ENCODE measurements around the gene LRP10. TPM values are rescaled to one million over a fixed set of nuclear protein-coding genes. Genes with fewer than 3 reads are reported as not detected.

Gene LRP10
- total and polyA plus RNA-seq, 2 of the 8 experiments (the other 6 are each of a cell fraction or from before 2014, with no cell fraction given): 12.4 to 15.6 TPM

- Histone ChIP-seq H2AFZ (ENCODE audit: low read length) (peak within 1 kb of the TSS; percentile 67), H3K18ac (ENCODE audit: extremely low read depth, low read length) (peak within 1 kb of the TSS; percentile 83), H3K79me1 (ENCODE audit: low read depth, low read length) (no peaks in the 10 kb centered on the region), H3K9me3 (ENCODE audit: insufficient read depth in 2 of 2, low read depth in 1 of 2, low read length in 1 of 2) (no peaks in the 10 kb centered on the region), H3K23ac (ENCODE audit: insufficient read length) (no peak within 1 kb of the TSS), H3K4me3 (ENCODE audit: extremely low read depth in 1 of 4, insufficient read depth in 2 of 4, low read depth in 3 of 4, low read length in 4 of 4) (peak within 1 kb of the TSS; percentile 79 to 93 (median 92)), H2AK5ac (ENCODE audit: low read depth, low read length) (peak within 1 kb of the TSS; percentile 100; the same call in 1 of the 2 replicates), H3K79me2 (ENCODE audit: control insufficient read depth in 1 of 2, insufficient read depth in 2 of 2, low read length in 2 of 2) (peaks cover 0 to 20% of the 10 kb centered on the region in 2 experiments; a peak in 2 of 4 replicates), H3K14ac (ENCODE audit: insufficient read length) (peak within 1 kb of the TSS; percentile 48), H3K56ac (replicated peaks; ENCODE audit: insufficient read length, low read depth, low read length) (peak within 1 kb of the TSS; percentile 43), H3K27me3 (replicated peaks in 1 of 4; ENCODE audit: control insufficient read depth in 3 of 4, extremely low read depth in 1 of 4, insufficient read depth in 3 of 4, low read length in 3 of 4) (no peaks in the 10 kb centered on the region; a peak in 1 of 7 replicates), H2BK15ac (ENCODE audit: low read length) (no peak within 1 kb of the TSS), H3K36me3 (ENCODE audit: control insufficient read depth in 2 of 4, insufficient read depth in 4 of 4, low read length in 3 of 4) (peaks cover 14 to 42% (median 28%) of the 10 kb centered on the region in 4 experiments), H3K4me1 (replicated peaks in 1 of 4; ENCODE audit: control insufficient read depth in 3 of 4, insufficient read depth in 4 of 4, low read length in 3 of 4) (peaks cover 0 to 7% (median 3%) of the 10 kb centered on the region in 4 experiments; a peak in 5 of 7 replicates), H3K4me2 (ENCODE audit: insufficient read depth in 1 of 2, low read depth in 2 of 2, low read length in 2 of 2) (peak within 1 kb of the TSS; percentile 89 to 91), H3K23me2 (ENCODE audit: low read depth, low read length) (peaks cover 4% of the 10 kb centered on the region; the same call in 1 of the 2 replicates), H2BK120ac (replicated peaks; ENCODE audit: low read depth, low read length) (no peak within 1 kb of the TSS), H4K8ac (ENCODE audit: extremely low read depth, insufficient read depth, low read length) (peak within 1 kb of the TSS; percentile 99; the same call in 1 of the 2 replicates), H3K27ac (ENCODE audit: low read depth, low read length) (peak within 1 kb of the TSS; percentile 98), H4K5ac (ENCODE audit: insufficient read length, low read depth, low read length) (peak within 1 kb of the TSS; percentile 91), H4K20me1 (replicated peaks in 1 of 2; ENCODE audit: control insufficient read depth in 1 of 2, insufficient read depth in 2 of 2, low read length in 2 of 2) (no peaks in the 10 kb centered on the region), H3K4ac (replicated peaks; ENCODE audit: insufficient read length, low read depth, low read length) (peak within 1 kb of the TSS; percentile 97), H4K91ac (replicated peaks; ENCODE audit: insufficient read length, low read length) (peak within 1 kb of the TSS; percentile 4), H2BK5ac (ENCODE audit: low read depth, low read length) (peak within 1 kb of the TSS; percentile 98), H3K9ac (replicated peaks in 1 of 4; ENCODE audit: extremely low read depth in 1 of 4, low read depth in 3 of 4, low read length in 3 of 4) (peak within 1 kb of the TSS; percentile 71 to 96 (median 92)), H2BK12ac (ENCODE audit: low read depth, low read length) (peak within 1 kb of the TSS; percentile 99), H2BK20ac (ENCODE audit: low read length) (no peak within 1 kb of the TSS)
- POLR2A ChIA-PET (ENCODE audit: partially characterized antibody): interaction anchor here (0.6 to 4.1 kb wide), 24 partner anchors 9 to 464 kb away, joined by 3 to 67 read pairs (median 4); partner anchors contain the start of genes ACIN1, AJUBA, C14orf119 and HAUS4
- CTCF ChIA-PET (ENCODE audit: partially characterized antibody): interaction anchor here (1.0 to 5.0 kb wide), 9 partner anchors 12 to 140 kb away, joined by 3 to 40 read pairs (median 3); no protein-coding TSS in a partner anchor
- DNase-seq (ENCODE audit: low read depth in 1 of 2, low spot score in 2 of 2) (peak; percentile 98 to 99), FAIRE-seq (peak; percentile 92)
- 2% methylated on average over 46 of the region's 46 CpGs; no CpG with 5 or more reads in 1 of the 2 experiments for WGBS, 2 experiments (ENCODE audit: extremely low coverage in 1 of 2, insufficient coverage in 1 of 2, insufficient read length in 1 of 2, insufficient replicate concordance in 2 of 2, low coverage in 1 of 2, low lambda C conversion rate in 2 of 2, missing lambda C conversion rate in 1 of 2)
- TF ChIP-seq YY1 (IDR thresholded peaks at IDR 0.05; ENCODE audit: low read depth, low read length) (peak; percentile 96), MAX (IDR thresholded peaks at IDR 0.05) (peak; percentile 14; the same call in 1 of the 2 replicates), KDM5A (IDR thresholded peaks at IDR 0.05; ENCODE audit: low read length) (peak; percentile 90), KDM4A (IDR thresholded peaks at IDR 0.05; ENCODE audit: low read depth, low read length, severe bottlenecking) (peak; percentile 90), POLR2A (IDR thresholded peaks at IDR 0.05; ENCODE audit: control extremely low read depth in 1 of 2, low read depth in 2 of 2, low read length in 2 of 2) (peak; percentile 80 to 98), USF2 (IDR thresholded peaks at IDR 0.05; ENCODE audit: low read length) (no peak), SP1 (IDR thresholded peaks at IDR 0.05; ENCODE audit: low read depth, low read length) (peak; percentile 77), CREB1 (IDR thresholded peaks at IDR 0.05) (peak; percentile 100), JUND (IDR thresholded peaks at IDR 0.05; ENCODE audit: low read length) (peak; percentile 61; the same call in 1 of the 2 replicates)
- TF ChIP-seq, protein P1, sequence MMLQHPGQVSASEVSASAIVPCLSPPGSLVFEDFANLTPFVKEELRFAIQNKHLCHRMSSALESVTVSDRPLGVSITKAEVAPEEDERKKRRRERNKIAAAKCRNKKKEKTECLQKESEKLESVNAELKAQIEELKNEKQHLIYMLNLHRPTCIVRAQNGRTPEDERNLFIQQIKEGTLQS (IDR thresholded peaks at IDR 0.05; ENCODE audit: insufficient read depth, low read depth, low read length): peak; percentile 60; the same call in 1 of the 2 replicates
These were observed 47.5 kb downstream of the LRP10 start, which contains the start of gene RBM23 for GRCh38 chr14:22918804-22919600. Gene RBM23, minus strand, starts transcription at chr14:22919149.
